ENCODE results near the gene ABI2.

ABI2 gene

GRCh38 chr2:203480623-203481022, 152.4 kb downstream of the ABI2 start:
- DNase-seq (ENCODE audit: low spot score) = no peak

- DNase-seq (ENCODE audit: low spot score) = peak; percentile 19
Observed at GRCh38 chr2:203484266-203485112, 156.3 kb downstream of the ABI2 start.

- DNase-seq (ENCODE audit: low spot score) = no peak
Observed at GRCh38 chr2:203489531-203489930, 161.3 kb downstream of the ABI2 start.

GRCh38 chr2:203490391-203490790, 162.2 kb downstream of the ABI2 start:
- DNase-seq (ENCODE audit: low spot score) = no peak

GRCh38 chr2:203492965-203493364, 164.8 kb downstream of the ABI2 start:
- no peak for DNase-seq (ENCODE audit: low spot score)

Data from germinal center (tissue), 1 donor.